ENCODE measurements around the gene FXYD5. TPM values are rescaled to one million over a fixed set of nuclear protein-coding genes. Genes with fewer than 3 reads are reported as not detected.
A peak's percentile ranks its signal among the peaks of the same experiment; 100 is the strongest.

FXYD5 gene
- total and polyA plus RNA-seq, 9 of the 15 experiments (the other 6 are each of a cell fraction or from before 2014, with no cell fraction given): 104 to 537 (median 174) TPM

GRCh38 chr19:35140962-35141836 is 13.3 kb upstream of the FXYD5 start (continued):
- TF ChIP-seq YY1 (IDR thresholded peaks at IDR 0.05; ENCODE audit: borderline replicate concordance in 1 of 3, control insufficient read depth in 1 of 3, extremely low read depth in 1 of 3, insufficient read depth in 3 of 3, insufficient read length in 1 of 3, insufficient replicate concordance in 2 of 3, low read depth in 1 of 3, low read length in 2 of 3) (no peak), ETV6 (IDR thresholded peaks at IDR 0.05; ENCODE audit: borderline replicate concordance in 1 of 2, low read depth in 2 of 2, low read length in 1 of 2) (no peak), ETV6 (CRISPR knock-in tag; IDR thresholded peaks at IDR 0.05; ENCODE audit: borderline replicate concordance) (no peak), TAF9B (IDR thresholded peaks at IDR 0.05; ENCODE audit: partially characterized antibody) (no peak), GABPA (tag; conservative IDR thresholded peaks at IDR 0.05; ENCODE audit: low read depth) (no peak), TAF15 (IDR thresholded peaks at IDR 0.05; ENCODE audit: low read depth, low read length) (no peak), HDGF (IDR thresholded peaks at IDR 0.05) (0 out of 2 replicates have a peak, but pooled peaks have one; percentile 43), ZNF3 (CRISPR knock-in tag; IDR thresholded peaks at IDR 0.05) (no peak), CREM (IDR thresholded peaks at IDR 0.05; ENCODE audit: low read depth) (0 out of 2 replicates have a peak, but pooled peaks have one; percentile 4), CREB3L1 (IDR thresholded peaks at IDR 0.05; ENCODE audit: borderline replicate concordance, low read depth) (no peak), HDAC1 (IDR thresholded peaks at IDR 0.05) (peak in 1 of 2 experiments; percentile 38; a peak in 1 of 4 replicates), NBN (IDR thresholded peaks at IDR 0.05; ENCODE audit: low read depth) (peak; percentile 37; the same call in 1 of the 2 replicates), U2AF1 (optimal IDR thresholded peaks at IDR 0.05; ENCODE audit: low read depth, low read length) (no peak), SMC3 (conservative IDR thresholded peaks at IDR 0.05; ENCODE audit: insufficient read depth, low read depth, low read length) (peak; percentile 44; the same call in 1 of the 2 replicates), PTBP1 (IDR thresholded peaks at IDR 0.05; ENCODE audit: low read depth, low read length) (0 out of 2 replicates have a peak, but pooled peaks have one; percentile 15), JUND (IDR thresholded peaks at IDR 0.05; ENCODE audit: borderline replicate concordance, low read depth, low read length) (no peak), JUND (tag; IDR thresholded peaks at IDR 0.05; ENCODE audit: borderline replicate concordance, low read depth, low read length) (no peak; the same call in 2 of the 3 replicates), BHLHE40 (IDR thresholded peaks at IDR 0.05; ENCODE audit: low read length) (no peak), NR3C1 (CRISPR knock-in tag; IDR thresholded peaks at IDR 0.05) (no peak)
- TF ChIP-seq, protein P1, sequence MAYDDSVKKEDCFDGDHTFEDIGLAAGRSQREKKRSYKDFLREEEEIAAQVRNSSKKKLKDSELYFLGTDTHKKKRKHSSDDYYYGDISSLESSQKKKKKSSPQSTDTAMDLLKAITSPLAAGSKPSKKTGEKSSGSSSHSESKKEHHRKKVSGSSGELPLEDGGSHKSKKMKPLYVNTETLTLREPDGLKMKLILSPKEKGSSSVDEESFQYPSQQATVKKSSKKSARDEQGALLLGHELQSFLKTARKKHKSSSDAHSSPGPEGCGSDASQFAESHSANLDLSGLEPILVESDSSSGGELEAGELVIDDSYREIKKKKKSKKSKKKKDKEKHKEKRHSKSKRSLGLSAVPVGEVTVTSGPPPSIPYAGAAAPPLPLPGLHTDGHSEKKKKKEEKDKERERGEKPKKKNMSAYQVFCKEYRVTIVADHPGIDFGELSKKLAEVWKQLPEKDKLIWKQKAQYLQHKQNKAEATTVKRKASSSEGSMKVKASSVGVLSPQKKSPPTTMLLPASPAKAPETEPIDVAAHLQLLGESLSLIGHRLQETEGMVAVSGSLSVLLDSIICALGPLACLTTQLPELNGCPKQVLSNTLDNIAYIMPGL (CRISPR knock-in tag; IDR thresholded peaks at IDR 0.05): no peak
- TF ChIP-seq, protein P2, sequence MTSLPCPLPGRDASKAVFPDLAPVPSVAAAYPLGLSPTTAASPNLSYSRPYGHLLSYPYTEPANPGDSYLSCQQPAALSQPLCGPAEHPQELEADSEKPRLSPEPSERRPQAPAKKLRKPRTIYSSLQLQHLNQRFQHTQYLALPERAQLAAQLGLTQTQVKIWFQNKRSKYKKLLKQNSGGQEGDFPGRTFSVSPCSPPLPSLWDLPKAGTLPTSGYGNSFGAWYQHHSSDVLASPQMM (CRISPR knock-in tag; IDR thresholded peaks at IDR 0.05): no peak
